SK-N-MC (cell line): ENCODE results near the gene ERCC4.

ENCODE experiments used
- EZH2 ChIP-seq: fragments of 200-600 bp; sonication (generic); IDR thresholded peaks from one replicate; pipeline ENCODE4 v1.6.1; 2017; ENCODE audit warnings: antibody characterized with exemption
- POLR2AphosphoS5 ChIP-seq: IDR thresholded peaks from 2 replicates; pipeline ENCODE4 v1.6.1; 2012; ENCODE audit warnings: mild to moderate bottlenecking, low read depth, low read length, borderline replicate concordance

DNA sequence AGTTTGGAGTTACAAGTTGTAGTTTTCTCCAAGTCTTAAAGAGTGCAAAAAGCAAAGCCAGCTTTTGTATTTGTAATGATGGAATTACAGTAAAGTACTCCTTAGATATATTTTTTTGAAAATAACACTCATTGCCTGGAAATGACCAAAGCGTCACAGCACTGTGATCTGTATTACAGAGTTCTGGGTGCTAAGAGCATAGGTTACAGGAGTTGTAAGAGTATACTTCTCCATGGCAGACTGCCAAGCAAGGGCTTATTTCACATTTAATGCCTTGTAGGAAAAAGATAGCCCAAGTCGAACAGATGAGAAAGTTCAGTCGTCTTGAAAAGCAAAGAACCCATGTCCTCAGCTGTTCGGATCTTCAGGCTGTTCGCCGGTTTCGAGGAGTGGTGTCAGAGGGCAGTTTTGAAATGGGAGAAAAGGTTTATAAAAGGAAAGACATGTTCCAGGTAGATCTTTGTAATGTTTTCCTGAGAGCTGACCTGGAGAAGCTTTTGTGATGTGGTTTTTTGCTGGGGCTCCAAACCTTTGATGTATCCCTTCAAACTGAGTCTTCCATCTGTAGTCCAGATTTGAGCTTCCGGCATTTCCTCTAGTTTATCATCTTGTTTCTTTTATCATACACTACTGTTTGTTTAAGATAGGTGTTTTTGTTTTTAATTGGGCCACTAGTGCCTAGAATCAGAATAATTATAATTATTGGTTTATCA is 41.3 kb downstream of the ERCC4 start:
- TF ChIP-seq EZH2 (no peak), POLR2AphosphoS5 (no peak)
